GM19463 (cell line): Measurements from ENCODE around the gene TBXAS1.

Experiments
- ATAC-seq: cut with Tn5 transposase; IDR thresholded peaks from one replicate; pipeline ENCODE4 v1.9.1; 2021; ENCODE audit warnings: mild to moderate bottlenecking, moderate library complexity; ENCODE audit not compliant: unreplicated experiment

TBXAS1 gene

GRCh38 chr7:139941866-139942265 lies 112.8 kb downstream of the TBXAS1 start:
- ATAC-seq: no peak

DNA sequence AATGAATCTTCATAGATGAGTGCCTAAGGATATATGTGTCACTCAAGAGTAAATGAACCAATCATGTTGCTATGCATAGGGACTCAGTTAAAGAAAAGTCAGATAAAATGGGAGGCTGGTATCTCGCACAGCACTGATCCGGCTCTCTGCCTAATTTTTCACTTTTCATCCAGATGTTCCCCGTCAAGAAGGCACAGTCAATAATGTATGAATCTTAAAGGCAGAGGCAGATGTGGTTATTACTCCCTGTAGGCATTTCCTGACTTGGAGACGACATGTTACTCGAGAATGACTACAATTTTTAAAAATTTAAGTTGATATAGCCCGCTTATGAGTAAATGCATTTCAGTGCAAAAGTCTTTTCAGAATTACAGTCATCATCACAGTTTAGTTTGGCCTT lies 113.6 kb downstream of the TBXAS1 start:
- no peak for ATAC-seq

DNA sequence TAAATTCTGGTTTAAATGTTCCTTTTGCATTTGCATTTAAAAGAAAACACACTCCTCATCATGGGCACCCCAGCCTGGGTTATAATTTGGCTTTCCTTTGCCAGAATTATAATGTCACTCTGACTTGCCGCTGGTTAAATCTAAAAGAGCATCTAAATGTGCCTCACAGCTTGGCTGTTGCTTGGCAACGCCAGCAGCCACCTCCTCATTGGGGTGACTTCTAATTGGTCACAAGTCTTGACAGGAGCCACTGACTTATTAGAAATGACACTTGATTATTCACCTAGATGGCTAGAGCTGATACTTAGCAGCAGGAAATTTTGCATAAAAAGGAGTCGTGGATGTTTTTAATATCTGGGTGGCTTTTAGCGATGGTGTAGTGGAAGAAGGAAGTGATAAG lies 114.3 kb downstream of the TBXAS1 start:
- no peak for ATAC-seq

DNA sequence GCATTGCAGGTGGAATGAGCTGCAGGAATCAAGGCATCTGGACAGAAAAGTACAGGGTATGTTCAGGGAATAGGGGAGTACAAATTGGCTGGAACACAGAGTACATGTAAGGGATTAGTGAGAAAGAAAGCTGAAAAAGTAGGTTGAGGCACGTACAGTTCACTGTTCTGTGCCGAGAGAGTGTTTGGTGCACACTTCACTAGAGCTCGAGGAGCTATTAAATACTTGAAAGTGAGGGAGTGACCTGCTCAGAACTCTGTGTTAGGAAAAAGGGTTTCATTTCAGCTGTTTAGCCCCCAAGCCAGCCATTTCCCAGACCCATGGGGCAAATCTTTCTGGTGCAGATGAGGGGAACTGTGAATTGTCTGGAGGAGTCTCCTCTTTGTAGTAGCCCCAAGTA lies 115.2 kb downstream of the TBXAS1 start:
- no peak for ATAC-seq

GRCh38 chr7:139946533-139946932 lies 117.5 kb downstream of the TBXAS1 start:
- no peak for ATAC-seq

- no peak for ATAC-seq
Observed at GRCh38 chr7:139947021-139947420, 118.0 kb downstream of the TBXAS1 start.

DNA sequence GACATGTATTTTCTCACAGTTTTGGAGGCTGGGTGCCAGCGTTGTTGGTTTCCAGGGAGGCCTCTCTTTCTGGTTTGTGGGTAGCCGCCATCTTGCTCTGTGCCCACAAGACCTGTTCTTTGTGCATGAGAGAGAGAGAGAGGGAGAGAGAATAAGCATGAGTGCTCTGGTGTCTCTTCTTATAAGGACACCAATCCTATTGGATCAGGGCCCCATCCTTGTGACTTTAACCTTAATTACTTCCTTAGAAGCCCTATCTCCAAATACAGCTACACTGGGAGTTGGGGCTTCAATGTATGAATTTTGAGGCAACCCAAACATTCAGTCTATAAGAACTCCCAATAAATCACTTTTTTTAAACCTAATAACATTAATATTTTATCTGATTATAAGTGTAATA lies 119.1 kb downstream of the TBXAS1 start:
- ATAC-seq: no peak

DNA sequence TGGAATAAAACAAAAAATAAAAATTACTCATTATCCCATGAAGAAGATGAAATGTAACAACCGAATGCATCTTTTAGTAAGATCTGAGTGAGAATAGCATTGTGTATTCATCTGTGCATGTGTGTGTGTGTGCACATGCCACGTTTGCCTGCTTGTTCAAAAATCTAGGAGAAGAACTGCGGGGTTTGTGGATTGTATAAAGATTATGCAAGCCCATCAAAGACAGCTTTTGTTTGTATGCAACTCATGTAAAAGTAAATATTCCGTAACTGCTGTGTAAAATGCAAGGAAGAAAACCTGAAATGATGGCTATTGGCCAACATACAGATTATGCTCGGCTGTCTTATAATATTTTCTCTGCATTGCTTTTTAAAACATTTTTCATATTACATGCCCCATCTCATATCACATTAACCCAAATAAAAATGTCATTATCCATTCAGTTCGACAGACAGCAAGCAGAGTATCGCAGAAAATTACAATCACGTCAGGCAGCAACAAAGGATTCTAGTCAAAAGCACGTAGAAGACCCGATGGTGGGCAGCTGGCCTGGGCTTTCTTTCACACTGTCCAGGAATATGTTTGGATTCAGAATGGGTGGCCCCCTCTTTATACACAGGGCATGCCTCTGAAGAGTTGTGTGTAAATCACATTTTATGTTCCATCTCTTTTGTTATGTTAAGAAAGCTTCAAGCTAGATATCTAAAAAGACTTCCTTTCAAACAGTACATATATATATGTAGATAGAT lies 119.7 kb downstream of the TBXAS1 start:
- ATAC-seq: no peak

GRCh38 chr7:139949629-139950028 lies 120.6 kb downstream of the TBXAS1 start:
- no peak for ATAC-seq

DNA sequence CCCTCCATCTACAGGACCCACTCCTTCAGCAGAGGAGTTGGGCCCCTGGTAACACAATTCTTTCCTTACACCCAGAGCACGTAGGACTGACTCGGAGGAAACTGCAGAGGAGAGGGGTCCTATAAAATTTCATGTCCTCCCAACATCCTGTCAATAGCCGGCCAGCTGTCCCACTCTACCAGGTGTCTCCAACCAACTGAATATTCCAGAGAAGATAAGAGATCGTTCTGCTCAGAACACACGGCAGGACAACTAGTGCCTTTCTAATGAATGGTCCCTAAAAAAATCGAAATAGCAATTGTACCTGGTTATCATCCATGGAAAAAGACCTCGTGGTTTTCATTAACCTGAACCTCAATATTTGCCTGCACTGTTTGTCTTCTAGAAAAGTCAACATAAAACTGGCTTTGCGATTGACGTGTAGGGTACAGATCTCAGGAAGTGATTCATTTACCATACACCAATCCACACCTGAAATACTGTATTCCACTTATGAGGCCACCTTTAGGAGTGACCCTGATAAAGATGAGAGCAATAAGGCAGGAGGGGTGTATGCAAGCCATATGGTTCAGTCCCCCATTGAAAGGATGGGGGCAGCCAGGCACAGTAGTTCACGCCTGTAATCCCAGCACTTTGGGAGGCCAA lies 121.9 kb downstream of the TBXAS1 start:
- no peak for ATAC-seq

- ATAC-seq: no peak
Observed at GRCh38 chr7:139953229-139953628, 124.2 kb downstream of the TBXAS1 start.

DNA sequence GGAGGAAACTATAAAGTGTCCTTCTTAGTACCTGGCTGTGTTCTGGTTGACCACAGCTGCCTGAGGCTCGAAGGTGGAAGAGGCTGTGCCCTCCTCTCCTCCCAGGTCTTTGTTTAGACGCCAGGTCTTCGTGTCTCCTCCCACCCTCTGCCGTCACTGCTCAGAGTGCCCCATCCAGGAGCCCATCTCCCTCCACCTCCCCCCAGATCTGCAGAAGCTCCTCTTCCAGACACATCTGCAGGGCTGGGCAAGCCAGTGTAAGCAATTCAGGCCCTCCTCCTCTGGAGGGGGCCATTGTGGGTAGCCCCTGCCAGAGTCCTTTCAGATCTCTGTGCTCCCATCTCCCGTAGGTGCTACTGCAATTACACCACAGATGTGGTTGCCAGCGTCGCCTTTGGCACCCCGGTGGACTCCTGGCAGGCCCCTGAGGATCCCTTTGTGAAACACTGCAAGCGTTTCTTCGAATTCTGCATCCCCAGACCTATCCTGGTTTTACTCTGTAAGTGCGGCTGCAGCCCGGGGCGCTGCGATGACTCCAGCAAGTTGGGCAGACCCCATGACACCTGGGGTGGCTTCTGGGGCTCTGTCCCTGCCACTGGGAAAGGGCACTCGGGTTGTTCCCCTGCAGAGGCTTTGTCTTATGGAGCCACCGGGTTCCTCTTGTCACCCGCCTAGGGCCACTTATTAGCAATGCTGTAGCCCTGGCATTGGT lies 126.2 kb downstream of the TBXAS1 start:
- ATAC-seq: no peak

DNA sequence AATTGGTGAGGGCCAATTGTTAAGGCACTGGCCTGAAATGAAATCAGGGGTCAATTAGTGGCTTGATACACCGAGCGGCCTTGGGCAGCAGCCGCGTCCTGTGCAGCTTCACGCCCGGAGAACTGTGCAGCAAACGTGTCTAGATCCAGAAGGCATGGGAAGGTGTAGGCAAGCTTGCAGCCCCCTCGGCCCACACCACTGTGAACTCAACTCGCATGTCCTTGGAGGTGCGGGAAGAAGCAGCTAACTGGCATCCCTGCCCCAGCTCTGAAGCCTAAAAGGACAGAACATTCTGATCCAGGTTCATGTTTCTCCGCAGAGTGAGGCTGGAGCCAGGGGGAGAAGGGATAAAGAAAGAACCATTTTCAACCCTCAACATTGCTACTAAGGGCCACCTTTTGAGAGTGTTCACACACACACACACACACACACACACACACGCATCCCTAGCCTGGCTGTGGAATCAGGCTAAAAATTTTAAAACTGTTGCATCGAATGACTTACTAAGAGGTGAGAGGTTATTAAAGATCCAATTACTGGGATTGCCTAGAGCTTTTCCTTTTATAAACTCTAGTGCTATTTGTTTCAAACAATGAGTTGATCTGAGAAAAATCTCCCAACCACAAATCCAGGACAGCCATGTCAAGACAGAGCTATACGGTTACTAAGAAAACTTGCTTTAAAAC lies 129.7 kb downstream of the TBXAS1 start:
- ATAC-seq: no peak

DNA sequence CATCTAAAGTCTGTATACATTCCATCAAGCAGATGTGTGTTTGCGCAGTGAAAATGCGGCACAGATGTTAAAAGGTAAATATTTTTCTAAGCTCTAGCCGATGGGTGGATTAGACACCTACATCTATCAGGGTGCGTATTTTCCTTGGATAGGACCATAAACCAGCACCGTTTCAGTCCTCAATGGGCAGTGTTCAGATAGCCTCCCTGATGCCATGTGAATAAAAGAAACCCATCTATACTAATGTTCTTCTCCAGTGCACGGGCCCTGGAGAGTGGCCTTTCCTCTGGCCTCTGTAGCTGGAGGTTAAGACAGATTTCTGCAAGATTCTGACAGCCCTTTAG lies 130.2 kb downstream of the TBXAS1 start:
- no peak for ATAC-seq

GRCh38 chr7:139959718-139960117 lies 130.7 kb downstream of the TBXAS1 start:
- ATAC-seq: no peak

- ATAC-seq: no peak
Observed at GRCh38 chr7:139960157-139960556, 131.1 kb downstream of the TBXAS1 start.

- ATAC-seq: no peak
Observed at GRCh38 chr7:139965942-139966628, 137.0 kb downstream of the TBXAS1 start.

DNA sequence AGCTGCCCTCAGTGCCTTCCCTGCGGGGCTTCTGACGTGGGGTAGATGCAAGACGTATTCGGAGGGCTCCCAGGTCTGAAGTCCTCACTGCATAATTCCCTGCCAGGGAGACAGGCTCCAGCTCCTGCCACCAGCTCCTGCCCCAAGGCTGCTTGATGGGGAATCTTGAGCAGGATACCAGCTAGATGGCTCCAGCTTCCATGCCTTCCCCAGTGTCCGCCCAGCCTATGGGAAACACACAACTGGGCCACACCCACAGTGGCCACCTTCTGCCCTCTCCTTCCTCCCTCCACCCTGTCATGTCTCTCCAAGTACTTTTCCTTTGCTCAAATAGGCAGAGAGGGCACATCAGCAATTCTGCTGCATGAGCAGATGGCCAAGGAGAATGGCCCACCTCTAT lies 137.9 kb downstream of the TBXAS1 start:
- ATAC-seq: no peak

DNA sequence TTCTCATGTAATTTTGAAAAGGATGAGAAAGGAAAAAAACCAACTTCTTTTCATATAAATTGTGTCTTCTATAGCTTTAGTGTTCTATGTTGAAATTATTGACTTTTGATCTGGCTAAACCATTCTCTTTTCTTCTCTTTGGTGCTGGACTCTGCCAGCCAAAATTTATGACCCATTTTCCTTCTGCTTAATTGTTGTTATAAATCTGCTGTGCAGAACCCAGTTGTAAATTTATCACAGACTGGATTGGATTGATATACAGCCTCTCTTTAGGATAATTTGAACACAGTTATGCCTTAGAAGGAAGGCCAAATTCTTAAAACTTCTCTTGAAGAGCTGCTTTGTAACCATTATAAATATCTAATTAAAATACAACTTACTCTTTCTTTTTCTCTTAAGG lies 139.9 kb downstream of the TBXAS1 start:
- ATAC-seq: no peak

DNA sequence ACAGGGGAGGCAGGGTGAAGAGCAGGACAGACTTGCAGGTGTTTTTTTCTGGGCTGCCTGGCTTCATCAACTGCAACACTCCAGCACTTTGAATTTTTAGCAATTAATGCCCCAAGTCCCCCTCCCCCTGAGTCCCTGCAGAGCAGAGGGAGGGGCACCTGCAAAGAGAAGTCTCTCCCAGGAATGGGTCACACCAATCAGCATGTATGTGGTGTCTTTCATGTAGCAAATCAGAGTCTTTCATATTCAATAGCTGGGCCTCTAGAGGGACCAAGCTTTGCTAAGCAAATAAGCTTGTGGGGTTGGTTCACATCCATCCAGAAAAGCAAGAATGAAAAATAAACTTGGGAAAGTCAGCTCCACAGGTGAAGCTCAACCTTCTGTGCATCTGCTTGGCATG lies 143.0 kb downstream of the TBXAS1 start:
- no peak for ATAC-seq
